Measurements from ENCODE around the gene AHCYL1.
A peak's percentile ranks its signal among the peaks of the same experiment; 100 is the strongest.

Gene AHCYL1

DNA sequence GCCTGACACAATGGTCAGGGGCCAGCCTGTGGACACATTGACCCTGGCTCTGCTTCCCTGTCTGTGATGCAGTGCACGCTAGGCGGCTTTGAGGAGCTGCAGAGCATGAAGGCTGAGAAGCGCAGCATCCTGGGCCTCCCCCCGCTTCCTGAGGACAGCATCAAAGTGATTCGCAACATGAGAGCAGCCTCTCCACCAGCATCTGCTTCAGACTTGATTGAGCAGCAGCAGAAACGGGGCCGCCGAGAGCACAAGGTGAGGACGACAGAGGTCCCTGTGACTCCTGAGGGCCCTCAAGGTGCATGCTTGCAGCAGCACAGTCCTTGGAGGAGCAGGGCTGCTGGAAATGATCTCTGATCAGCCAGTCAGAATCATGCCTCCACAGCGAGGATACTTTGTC lies 58.5 kb downstream of the AHCYL1 start:
- Histone ChIP-seq H2BK120ac (ENCODE audit: low read depth, low read length) (no peak overlapping the region), H3K36me3 (replicated peaks in 1 of 2; ENCODE audit: control insufficient read depth in 2 of 2, insufficient read depth in 2 of 2, low read length in 2 of 2) (peaks cover 74 to 98% of the 10 kb centered on the region in 2 donors), H3K9me3 (replicated peaks in 1 of 2; ENCODE audit: control insufficient read depth in 2 of 2, insufficient read depth in 1 of 2, low read depth in 1 of 2, low read length in 2 of 2) (no peaks in the 10 kb centered on the region), H3K4me3 (ENCODE audit: low read length in 2 of 2) (no peak overlapping the region), H3K4me1 (ENCODE audit: control insufficient read depth in 2 of 2, insufficient read depth in 1 of 2, low read depth in 1 of 2, low read length in 2 of 2) (peaks cover 1 to 17% of the 10 kb centered on the region in 2 donors), H3K9ac (ENCODE audit: low read depth, low read length, poor library complexity) (no peak overlapping the region), H2AK5ac (ENCODE audit: low read depth, low read length) (no peak overlapping the region), H2BK15ac (ENCODE audit: low read length) (no peak overlapping the region), H2BK12ac (ENCODE audit: low read length) (no peak overlapping the region), H3K79me1 (ENCODE audit: low read depth, low read length) (peaks cover 6% of the 10 kb centered on the region), H2BK5ac (ENCODE audit: low read length) (no peak overlapping the region), H3K27ac (replicated peaks; ENCODE audit: low read length) (no peak overlapping the region), H3K27me3 (ENCODE audit: control insufficient read depth in 3 of 3, insufficient read depth in 3 of 3, low read depth in 1 of 3, low read length in 3 of 3) (no peaks in the 10 kb centered on the region), H4K8ac (ENCODE audit: low read depth, low read length) (no peak overlapping the region), H2AFZ (ENCODE audit: low read length) (no peak overlapping the region), H3K4me2 (ENCODE audit: insufficient read depth, low read length, poor library complexity, severe bottlenecking) (no peak overlapping the region), H4K91ac (ENCODE audit: low read depth, low read length, poor library complexity) (no peak overlapping the region), H3K18ac (ENCODE audit: low read length) (no peak overlapping the region), H3K4ac (ENCODE audit: low read length) (no peak overlapping the region), H3K23ac (ENCODE audit: low read depth, low read length, poor library complexity) (peak overlapping the region; percentile 5), H3K14ac (ENCODE audit: low read length) (no peak overlapping the region)
- no CpG with 5 or more reads among the region's 10 CpGs for WGBS, 2 donors (ENCODE audit: extremely low coverage in 2 of 2, insufficient read length in 2 of 2, insufficient replicate concordance in 1 of 2)
- no peak for DNase-seq (ENCODE audit: low spot score)

DNA sequence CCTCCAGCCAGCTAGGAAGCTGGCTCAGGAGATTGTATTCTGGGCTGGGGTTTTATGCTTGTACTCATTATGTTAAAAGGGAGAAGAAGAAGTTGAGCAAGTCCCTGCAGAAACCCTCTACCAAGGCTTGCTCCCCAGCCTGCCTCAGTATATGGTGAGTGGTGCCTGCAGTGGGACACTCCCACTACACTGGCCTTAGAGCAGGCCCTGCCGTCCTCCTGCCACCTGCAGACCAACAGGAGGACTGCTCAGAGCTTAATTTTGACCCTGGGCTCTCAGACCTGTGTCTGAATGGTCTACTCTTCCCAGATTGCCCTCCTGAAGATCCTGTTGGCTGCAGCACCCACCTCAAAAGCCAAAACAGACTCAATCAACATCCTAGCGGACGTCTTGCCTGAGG lies 62.9 kb downstream of the AHCYL1 start:
- WGBS, 2 donors (ENCODE audit: extremely low coverage in 2 of 2, insufficient read length in 2 of 2, insufficient replicate concordance in 1 of 2), result no CpG with 5 or more reads among the region's 3 CpGs
- H2BK5ac ChIP-seq (ENCODE audit: low read length), result no peak overlapping the region
- H2AFZ ChIP-seq (ENCODE audit: low read length), result no peak overlapping the region

DNA sequence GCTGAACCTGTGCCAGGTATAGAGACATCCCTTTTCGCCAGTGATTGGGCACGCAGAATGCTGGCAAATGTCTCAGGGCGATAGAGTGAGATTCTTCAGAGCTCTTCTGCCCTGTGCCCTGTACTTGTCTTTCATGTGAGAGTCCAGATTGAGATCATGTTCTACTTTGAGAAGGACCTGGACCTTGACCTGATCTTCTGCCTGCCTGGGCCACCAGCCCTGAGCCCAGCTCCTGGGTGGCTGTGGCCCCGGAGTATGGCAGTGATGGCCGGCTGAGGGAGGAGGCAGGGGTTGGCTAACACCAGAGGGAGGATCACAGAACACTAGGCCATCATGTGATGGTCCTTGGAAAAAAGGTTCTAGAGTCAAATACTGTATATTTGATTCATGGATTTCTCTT lies 63.7 kb downstream of the AHCYL1 start:
- H2BK5ac ChIP-seq (ENCODE audit: low read length), result no peak overlapping the region
- H3K4ac ChIP-seq (ENCODE audit: low read length), result no peak overlapping the region
- H2BK120ac ChIP-seq (ENCODE audit: low read depth, low read length), result no peak overlapping the region
- no peak overlapping the region for H2BK15ac ChIP-seq (ENCODE audit: low read length)
- H3K4me1 ChIP-seq (ENCODE audit: control insufficient read depth in 2 of 2, insufficient read depth in 1 of 2, low read depth in 1 of 2, low read length in 2 of 2), result peaks cover 0 to 4% of the 10 kb centered on the region in 2 donors
- peaks cover 71 to 98% of the 10 kb centered on the region in 2 donors for H3K36me3 ChIP-seq (replicated peaks in 1 of 2; ENCODE audit: control insufficient read depth in 2 of 2, insufficient read depth in 2 of 2, low read length in 2 of 2)
- no peaks in the 10 kb centered on the region for H3K9me3 ChIP-seq (replicated peaks in 1 of 2; ENCODE audit: control insufficient read depth in 2 of 2, insufficient read depth in 1 of 2, low read depth in 1 of 2, low read length in 2 of 2)
- no peak overlapping the region for H3K27ac ChIP-seq (replicated peaks; ENCODE audit: low read length)
- H3K79me1 ChIP-seq (ENCODE audit: low read depth, low read length), result no peaks in the 10 kb centered on the region
- DNase-seq (ENCODE audit: low spot score), result no peak
- no peak overlapping the region for H2AK5ac ChIP-seq (ENCODE audit: low read depth, low read length)
- no CpG with 5 or more reads among the region's 5 CpGs for WGBS, 2 donors (ENCODE audit: extremely low coverage in 2 of 2, insufficient read length in 2 of 2, insufficient replicate concordance in 1 of 2)
- no peaks in the 10 kb centered on the region for H3K27me3 ChIP-seq (ENCODE audit: control insufficient read depth in 3 of 3, insufficient read depth in 3 of 3, low read depth in 1 of 3, low read length in 3 of 3)
- H3K23ac ChIP-seq (ENCODE audit: low read depth, low read length, poor library complexity), result no peak overlapping the region
- no peak overlapping the region for H3K4me3 ChIP-seq (ENCODE audit: low read length in 2 of 2)
- no peak overlapping the region for H2AFZ ChIP-seq (ENCODE audit: low read length)
- no peak overlapping the region for H4K91ac ChIP-seq (ENCODE audit: low read depth, low read length, poor library complexity)
- H3K14ac ChIP-seq (ENCODE audit: low read length), result no peak overlapping the region
- H4K8ac ChIP-seq (ENCODE audit: low read depth, low read length), result no peak overlapping the region
- no peak overlapping the region for H3K4me2 ChIP-seq (ENCODE audit: insufficient read depth, low read length, poor library complexity, severe bottlenecking)
- H3K9ac ChIP-seq (ENCODE audit: low read depth, low read length, poor library complexity), result no peak overlapping the region
- no peak overlapping the region for H2BK12ac ChIP-seq (ENCODE audit: low read length)
- H3K18ac ChIP-seq (ENCODE audit: low read length), result no peak overlapping the region

More for the DNA sequence above, 62.9 kb downstream of the AHCYL1 start:
- no peak overlapping the region for H2BK12ac ChIP-seq (ENCODE audit: low read length)
- peaks cover 0 to 11% of the 10 kb centered on the region in 2 donors for H3K4me1 ChIP-seq (ENCODE audit: control insufficient read depth in 2 of 2, insufficient read depth in 1 of 2, low read depth in 1 of 2, low read length in 2 of 2)
- no peak overlapping the region for H3K4me3 ChIP-seq (ENCODE audit: low read length in 2 of 2)
- H3K9ac ChIP-seq (ENCODE audit: low read depth, low read length, poor library complexity), result no peak overlapping the region
- H2BK120ac ChIP-seq (ENCODE audit: low read depth, low read length), result no peak overlapping the region
- H3K27me3 ChIP-seq (ENCODE audit: control insufficient read depth in 3 of 3, insufficient read depth in 3 of 3, low read depth in 1 of 3, low read length in 3 of 3), result no peaks in the 10 kb centered on the region
- no peak overlapping the region for H3K14ac ChIP-seq (ENCODE audit: low read length)
- H2AK5ac ChIP-seq (ENCODE audit: low read depth, low read length), result no peak overlapping the region
- DNase-seq (ENCODE audit: low spot score), result no peak
- no peak overlapping the region for H3K4me2 ChIP-seq (ENCODE audit: insufficient read depth, low read length, poor library complexity, severe bottlenecking)
- no peak overlapping the region for H3K27ac ChIP-seq (replicated peaks; ENCODE audit: low read length)
- H3K23ac ChIP-seq (ENCODE audit: low read depth, low read length, poor library complexity), result no peak overlapping the region
- no peak overlapping the region for H3K18ac ChIP-seq (ENCODE audit: low read length)
- H4K8ac ChIP-seq (ENCODE audit: low read depth, low read length), result no peak overlapping the region
- peaks cover 3% of the 10 kb centered on the region for H3K79me1 ChIP-seq (ENCODE audit: low read depth, low read length)
- H2BK15ac ChIP-seq (ENCODE audit: low read length), result no peak overlapping the region
- H3K4ac ChIP-seq (ENCODE audit: low read length), result no peak overlapping the region
- H3K9me3 ChIP-seq (replicated peaks in 1 of 2; ENCODE audit: control insufficient read depth in 2 of 2, insufficient read depth in 1 of 2, low read depth in 1 of 2, low read length in 2 of 2), result no peaks in the 10 kb centered on the region
- H4K91ac ChIP-seq (ENCODE audit: low read depth, low read length, poor library complexity), result no peak overlapping the region
- peaks cover 72 to 98% of the 10 kb centered on the region in 2 donors for H3K36me3 ChIP-seq (replicated peaks in 1 of 2; ENCODE audit: control insufficient read depth in 2 of 2, insufficient read depth in 2 of 2, low read length in 2 of 2)

GRCh38 chr1:110048923-110049601 lies 64.5 kb downstream of the AHCYL1 start:
- Histone ChIP-seq H3K4ac (ENCODE audit: low read length) (no peak overlapping the region), H3K79me1 (ENCODE audit: low read depth, low read length) (no peaks in the 10 kb centered on the region), H3K4me1 (ENCODE audit: control insufficient read depth in 2 of 2, insufficient read depth in 1 of 2, low read depth in 1 of 2, low read length in 2 of 2) (no peaks in the 10 kb centered on the region), H2BK120ac (ENCODE audit: low read depth, low read length) (no peak overlapping the region), H2AFZ (ENCODE audit: low read length) (no peak overlapping the region), H3K9me3 (replicated peaks in 1 of 2; ENCODE audit: control insufficient read depth in 2 of 2, insufficient read depth in 1 of 2, low read depth in 1 of 2, low read length in 2 of 2) (no peaks in the 10 kb centered on the region), H3K9ac (ENCODE audit: low read depth, low read length, poor library complexity) (no peak overlapping the region), H3K4me3 (ENCODE audit: low read length in 2 of 2) (no peak overlapping the region), H3K18ac (ENCODE audit: low read length) (no peak overlapping the region), H3K27ac (replicated peaks; ENCODE audit: low read length) (no peak overlapping the region), H2BK12ac (ENCODE audit: low read length) (no peak overlapping the region), H3K36me3 (replicated peaks in 1 of 2; ENCODE audit: control insufficient read depth in 2 of 2, insufficient read depth in 2 of 2, low read length in 2 of 2) (peaks cover 71 to 98% of the 10 kb centered on the region in 2 donors), H4K8ac (ENCODE audit: low read depth, low read length) (no peak overlapping the region), H4K91ac (ENCODE audit: low read depth, low read length, poor library complexity) (no peak overlapping the region), H2AK5ac (ENCODE audit: low read depth, low read length) (no peak overlapping the region), H3K23ac (ENCODE audit: low read depth, low read length, poor library complexity) (no peak overlapping the region), H3K14ac (ENCODE audit: low read length) (no peak overlapping the region), H3K27me3 (ENCODE audit: control insufficient read depth in 3 of 3, insufficient read depth in 3 of 3, low read depth in 1 of 3, low read length in 3 of 3) (no peaks in the 10 kb centered on the region), H2BK15ac (ENCODE audit: low read length) (no peak overlapping the region), H3K4me2 (ENCODE audit: insufficient read depth, low read length, poor library complexity, severe bottlenecking) (no peak overlapping the region), H2BK5ac (ENCODE audit: low read length) (no peak overlapping the region)
- no CpG with 5 or more reads among the region's 9 CpGs for WGBS, 2 donors (ENCODE audit: extremely low coverage in 2 of 2, insufficient read length in 2 of 2, insufficient replicate concordance in 1 of 2)
- DNase-seq (ENCODE audit: low spot score), result no peak

All from neuronal stem cell (in vitro differentiated cells).